GM06990 (cell line): ENCODE results near the gene DDX47.

Source experiments
- DNase-seq: peaks from one replicate; pipeline ENCODE4 v3.0.0-alpha.2; 2011; ENCODE audit not compliant: insufficient read length; ENCODE audit errors: extremely low read depth
- H3K27me3 ChIP-seq: replicated peaks from 2 replicates; pipeline ENCODE4 v1.6.0; 2011; ENCODE audit warnings: low read length; ENCODE audit not compliant: control insufficient read depth, insufficient read depth
- H3K36me3 ChIP-seq: 2 replicates; pipeline ENCODE4 v1.5.1; 2011; ENCODE audit warnings: low read length; ENCODE audit not compliant: control insufficient read depth, insufficient read depth
- H3K4me3 ChIP-seq: replicated peaks from 2 replicates; pipeline ENCODE4 v1.5.1; 2011; ENCODE audit warnings: low read depth, mild to moderate bottlenecking, control low read depth, low read length
- TF ChIP-seq, protein P1 (sequence below): IDR thresholded peaks from 2 replicates; pipeline ENCODE4 v1.5.1; 2011; ENCODE audit warnings: low read length, control low read depth, mild to moderate bottlenecking, inconsistent platforms; ENCODE audit not compliant: insufficient read depth, poor library complexity, severe bottlenecking

The DDX47 gene

DNA sequence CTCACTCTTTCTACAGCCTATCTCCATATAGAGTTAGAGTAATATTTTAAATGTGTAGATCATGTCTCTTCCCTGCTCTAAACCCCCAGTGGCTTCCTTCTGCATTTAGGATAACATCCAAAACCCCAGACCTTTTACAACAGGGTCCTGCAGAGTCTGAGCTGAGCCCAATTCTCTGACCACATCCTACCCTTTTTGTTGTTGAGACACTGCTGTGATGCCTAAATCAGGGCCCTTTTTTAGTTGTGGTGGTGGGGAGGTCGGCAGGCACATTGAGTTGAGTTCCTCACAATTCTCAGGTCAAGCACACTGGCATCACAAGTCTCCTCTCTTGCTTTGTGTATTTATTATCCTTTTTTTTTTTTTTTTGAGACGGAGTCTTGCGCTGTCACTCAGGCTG, 1.8 kb upstream of the DDX47 start:
- H3K36me3 ChIP-seq, result no peaks in the 10 kb centered on the region
- H3K4me3 ChIP-seq, result no peak overlapping the region
- DNase-seq, result no peak
- TF ChIP-seq, protein P1, sequence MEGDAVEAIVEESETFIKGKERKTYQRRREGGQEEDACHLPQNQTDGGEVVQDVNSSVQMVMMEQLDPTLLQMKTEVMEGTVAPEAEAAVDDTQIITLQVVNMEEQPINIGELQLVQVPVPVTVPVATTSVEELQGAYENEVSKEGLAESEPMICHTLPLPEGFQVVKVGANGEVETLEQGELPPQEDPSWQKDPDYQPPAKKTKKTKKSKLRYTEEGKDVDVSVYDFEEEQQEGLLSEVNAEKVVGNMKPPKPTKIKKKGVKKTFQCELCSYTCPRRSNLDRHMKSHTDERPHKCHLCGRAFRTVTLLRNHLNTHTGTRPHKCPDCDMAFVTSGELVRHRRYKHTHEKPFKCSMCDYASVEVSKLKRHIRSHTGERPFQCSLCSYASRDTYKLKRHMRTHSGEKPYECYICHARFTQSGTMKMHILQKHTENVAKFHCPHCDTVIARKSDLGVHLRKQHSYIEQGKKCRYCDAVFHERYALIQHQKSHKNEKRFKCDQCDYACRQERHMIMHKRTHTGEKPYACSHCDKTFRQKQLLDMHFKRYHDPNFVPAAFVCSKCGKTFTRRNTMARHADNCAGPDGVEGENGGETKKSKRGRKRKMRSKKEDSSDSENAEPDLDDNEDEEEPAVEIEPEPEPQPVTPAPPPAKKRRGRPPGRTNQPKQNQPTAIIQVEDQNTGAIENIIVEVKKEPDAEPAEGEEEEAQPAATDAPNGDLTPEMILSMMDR, result no peak
- no peaks in the 10 kb centered on the region for H3K27me3 ChIP-seq

- no peak for DNase-seq
- TF ChIP-seq, protein P1, result no peak
- H3K36me3 ChIP-seq, result no peaks in the 10 kb centered on the region
- no peak overlapping the region for H3K4me3 ChIP-seq
- H3K27me3 ChIP-seq, result no peaks in the 10 kb centered on the region
Measured at GRCh38 chr12:12812174-12812573, 972 bp upstream of the DDX47 start.

- H3K27me3 ChIP-seq, result no peaks in the 10 kb centered on the region
- TF ChIP-seq, protein P1, result no peak
- no peak for DNase-seq
- H3K36me3 ChIP-seq, result no peaks in the 10 kb centered on the region
- no peak overlapping the region for H3K4me3 ChIP-seq
Measured at GRCh38 chr12:12812618-12813119, 477 bp upstream of the DDX47 start.

DNA sequence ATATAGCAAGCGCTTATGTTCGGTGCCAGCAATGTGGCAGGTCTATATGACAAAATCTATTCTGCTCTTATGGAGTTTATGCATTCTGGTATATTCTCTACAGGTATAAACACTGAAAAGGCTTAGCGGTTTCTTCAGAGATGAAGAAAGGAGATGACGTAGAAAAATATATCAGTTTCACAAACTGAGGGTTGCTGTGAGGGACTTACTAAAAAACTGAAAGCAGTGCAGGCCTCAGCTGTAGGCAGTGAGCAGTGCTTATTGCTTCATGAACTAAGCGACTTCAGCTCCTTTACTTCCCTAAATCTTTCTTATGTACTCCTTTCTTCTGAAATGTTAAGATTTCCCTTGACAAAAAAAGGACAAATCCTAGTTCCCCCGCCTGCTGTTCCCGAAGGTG, 4.5 kb downstream of the DDX47 start:
- TF ChIP-seq, protein P1, result no peak
- H3K36me3 ChIP-seq, result no peaks in the 10 kb centered on the region; the same call in 1 of the 2 replicates
- no peaks in the 10 kb centered on the region for H3K27me3 ChIP-seq
- DNase-seq, result no peak
- no peak overlapping the region for H3K4me3 ChIP-seq

GRCh38 chr12:12818701-12819100, 5.6 kb downstream of the DDX47 start:
- peaks cover 4% of the 10 kb centered on the region for H3K36me3 ChIP-seq
- no peaks in the 10 kb centered on the region for H3K27me3 ChIP-seq
- TF ChIP-seq, protein P1, result no peak
- H3K4me3 ChIP-seq, result no peak overlapping the region
- no peak for DNase-seq

GRCh38 chr12:12819221-12819620, 6.1 kb downstream of the DDX47 start:
- Histone ChIP-seq H3K4me3 (no peak overlapping the region), H3K36me3 (peaks cover 6% of the 10 kb centered on the region), H3K27me3 (no peaks in the 10 kb centered on the region)
- DNase-seq, result no peak
- TF ChIP-seq, protein P1, result no peak
